CD1c-positive myeloid dendritic cell (primary cell): ENCODE results near the gene DYNC1I2.
"Not testable (repeated sequence)": the region's sequence is repeated elsewhere in the genome, so short reads cannot be mapped to it uniquely, and the experiment has no call there.

Source experiments
- DNase-seq: peaks from one replicate; pipeline ENCODE4 v3.0.0-alpha.2; 2016; ENCODE audit errors: extremely low spot score

DYNC1I2 gene

GRCh38 chr2:171712051-171712450 is 24.8 kb downstream of the DYNC1I2 start:
- DNase-seq = no peak

GRCh38 chr2:171718720-171719119 is 31.5 kb downstream of the DYNC1I2 start:
- no peak for DNase-seq

- no peak for DNase-seq
Observed at GRCh38 chr2:171719660-171720059, 32.4 kb downstream of the DYNC1I2 start.

- DNase-seq = no peak
Observed at GRCh38 chr2:171723716-171724683, 36.7 kb downstream of the DYNC1I2 start.

GRCh38 chr2:171726847-171727450 is 39.7 kb downstream of the DYNC1I2 start:
- no peak for DNase-seq

GRCh38 chr2:171728989-171729951 is 42.0 kb downstream of the DYNC1I2 start:
- no peak for DNase-seq

- no peak for DNase-seq
Observed at GRCh38 chr2:171729952-171730317, 42.7 kb downstream of the DYNC1I2 start.

GRCh38 chr2:171735991-171736710 is 48.9 kb downstream of the DYNC1I2 start:
- no peak for DNase-seq

GRCh38 chr2:171741189-171741588 is 53.9 kb downstream of the DYNC1I2 start:
- DNase-seq = no peak

GRCh38 chr2:171742760-171743159 is 55.5 kb downstream of the DYNC1I2 start:
- no peak for DNase-seq

- no peak for DNase-seq
Observed at GRCh38 chr2:171745141-171745540, 57.9 kb downstream of the DYNC1I2 start.

- DNase-seq = no peak
Observed at GRCh38 chr2:171745806-171746205, 58.5 kb downstream of the DYNC1I2 start.

GRCh38 chr2:171747371-171747770 is 60.1 kb downstream of the DYNC1I2 start:
- DNase-seq = no peak

GRCh38 chr2:171754254-171754939 is 67.1 kb downstream of the DYNC1I2 start:
- DNase-seq = no peak

GRCh38 chr2:171758762-171759161 is 71.5 kb downstream of the DYNC1I2 start:
- not testable (repeated sequence) for DNase-seq

- DNase-seq = not testable (repeated sequence)
Observed at GRCh38 chr2:171761176-171761575, 73.9 kb downstream of the DYNC1I2 start.

GRCh38 chr2:171762879-171763573 is 75.8 kb downstream of the DYNC1I2 start:
- DNase-seq = no peak

GRCh38 chr2:171763602-171764001 is 76.3 kb downstream of the DYNC1I2 start:
- no peak for DNase-seq

- no peak for DNase-seq
Observed at GRCh38 chr2:171771463-171771862, 84.2 kb downstream of the DYNC1I2 start.

- DNase-seq = no peak
Observed at GRCh38 chr2:171772373-171772772, 85.1 kb downstream of the DYNC1I2 start.
